Activated naive CD8-positive, alpha-beta T cell (primary cell): Measurements from ENCODE around the gene CBX5.
"Not testable (repeated sequence)": the region's sequence is repeated elsewhere in the genome, so short reads cannot be mapped to it uniquely, and the experiment has no call there.

Experiments
- H3K27ac Mint-ChIP-seq: one replicate; pipeline ENCODE4 v1.8.0; 2021; ENCODE audit warnings: mixed read lengths
- H3K27me3 Mint-ChIP-seq: one replicate; pipeline ENCODE4 v1.8.0; 2021; ENCODE audit warnings: mixed read lengths
- H3K36me3 Mint-ChIP-seq: one replicate; pipeline ENCODE4 v1.8.0; 2021; ENCODE audit warnings: mixed read lengths
- H3K4me1 Mint-ChIP-seq: one replicate; pipeline ENCODE4 v1.8.0; 2021; ENCODE audit warnings: low read depth, mixed read lengths
- H3K4me3 Mint-ChIP-seq: one replicate; pipeline ENCODE4 v1.8.0; 2021; ENCODE audit warnings: mild to moderate bottlenecking, mixed read lengths
- H3K9me3 Mint-ChIP-seq: one replicate; pipeline ENCODE4 v1.8.0; 2021; ENCODE audit warnings: low read depth, mixed read lengths

Gene CBX5

GRCh38 chr12:54229624-54230212, 50.2 kb downstream of the CBX5 start:
- Mint-ChIP-seq H3K9me3 (no peaks in the 10 kb centered on the region), H3K36me3 (no peaks in the 10 kb centered on the region), H3K27me3 (no peaks in the 10 kb centered on the region), H3K4me3 (no peak overlapping the region), H3K4me1 (peaks cover 1% of the 10 kb centered on the region), H3K27ac (no peak overlapping the region)

GRCh38 chr12:54228471-54228870, 51.5 kb downstream of the CBX5 start:
- Mint-ChIP-seq H3K4me3 (no peak overlapping the region), H3K27ac (no peak overlapping the region), H3K27me3 (no peaks in the 10 kb centered on the region), H3K4me1 (peaks cover 1% of the 10 kb centered on the region), H3K9me3 (no peaks in the 10 kb centered on the region), H3K36me3 (no peaks in the 10 kb centered on the region)

DNA sequence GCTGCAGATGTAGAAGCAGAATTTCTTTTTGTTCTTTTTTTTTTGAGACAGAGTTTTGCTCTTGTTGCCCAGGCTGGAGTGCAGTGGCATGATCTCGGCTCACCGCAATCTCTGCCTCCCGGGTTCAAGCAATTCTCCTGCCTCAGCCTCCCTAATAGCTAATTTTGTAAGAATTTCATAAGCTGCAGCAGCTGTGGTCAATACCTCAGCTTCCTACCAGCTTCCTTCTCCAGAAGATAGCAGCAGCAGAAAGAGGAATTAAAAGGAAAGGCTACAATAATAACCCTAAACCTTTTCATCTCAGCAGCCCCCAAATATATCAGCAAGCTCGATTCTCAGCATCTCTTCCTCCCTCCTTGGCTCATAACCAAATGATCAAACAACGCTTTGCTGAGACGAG, 52.0 kb downstream of the CBX5 start:
- not testable (repeated sequence) for H3K27ac Mint-ChIP-seq, H3K36me3 Mint-ChIP-seq, H3K9me3 Mint-ChIP-seq, H3K4me1 Mint-ChIP-seq, H3K4me3 Mint-ChIP-seq, H3K27me3 Mint-ChIP-seq

- Mint-ChIP-seq H3K36me3 (no peaks in the 10 kb centered on the region), H3K4me1 (peaks cover 1% of the 10 kb centered on the region), H3K9me3 (no peaks in the 10 kb centered on the region), H3K27me3 (no peaks in the 10 kb centered on the region), H3K27ac (no peak overlapping the region), H3K4me3 (no peak overlapping the region)
These were observed 52.5 kb downstream of the CBX5 start for GRCh38 chr12:54227376-54227775.

- Mint-ChIP-seq H3K36me3 (no peaks in the 10 kb centered on the region), H3K27ac (no peak overlapping the region), H3K4me1 (peaks cover under 1% of the 10 kb centered on the region), H3K9me3 (no peaks in the 10 kb centered on the region), H3K27me3 (no peaks in the 10 kb centered on the region), H3K4me3 (no peak overlapping the region)
These were observed 54.3 kb downstream of the CBX5 start for GRCh38 chr12:54225666-54226065.

DNA sequence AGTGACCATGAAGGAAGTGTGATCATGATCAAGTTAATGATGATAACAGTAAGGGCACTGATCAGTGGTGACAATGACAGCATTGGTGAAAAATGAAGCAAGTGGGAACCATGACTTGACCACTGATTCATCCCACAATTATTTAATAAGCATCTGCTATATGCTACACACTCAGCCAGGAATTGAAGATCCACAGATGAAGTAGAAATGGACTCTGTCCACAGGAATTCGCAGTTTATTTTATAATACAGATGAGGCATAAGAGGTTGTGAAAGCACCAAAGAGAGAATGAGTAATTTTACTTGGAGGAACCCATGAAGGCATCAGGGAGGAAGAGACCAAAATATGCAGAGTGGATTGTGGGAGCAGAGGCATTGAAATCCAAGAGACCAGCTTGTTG, 57.3 kb downstream of the CBX5 start:
- H3K36me3 Mint-ChIP-seq = no peaks in the 10 kb centered on the region
- no peaks in the 10 kb centered on the region for H3K27me3 Mint-ChIP-seq
- H3K27ac Mint-ChIP-seq = no peak overlapping the region
- H3K4me1 Mint-ChIP-seq = peaks cover 4% of the 10 kb centered on the region
- H3K9me3 Mint-ChIP-seq = no peaks in the 10 kb centered on the region
- H3K4me3 Mint-ChIP-seq = no peak overlapping the region

DNA sequence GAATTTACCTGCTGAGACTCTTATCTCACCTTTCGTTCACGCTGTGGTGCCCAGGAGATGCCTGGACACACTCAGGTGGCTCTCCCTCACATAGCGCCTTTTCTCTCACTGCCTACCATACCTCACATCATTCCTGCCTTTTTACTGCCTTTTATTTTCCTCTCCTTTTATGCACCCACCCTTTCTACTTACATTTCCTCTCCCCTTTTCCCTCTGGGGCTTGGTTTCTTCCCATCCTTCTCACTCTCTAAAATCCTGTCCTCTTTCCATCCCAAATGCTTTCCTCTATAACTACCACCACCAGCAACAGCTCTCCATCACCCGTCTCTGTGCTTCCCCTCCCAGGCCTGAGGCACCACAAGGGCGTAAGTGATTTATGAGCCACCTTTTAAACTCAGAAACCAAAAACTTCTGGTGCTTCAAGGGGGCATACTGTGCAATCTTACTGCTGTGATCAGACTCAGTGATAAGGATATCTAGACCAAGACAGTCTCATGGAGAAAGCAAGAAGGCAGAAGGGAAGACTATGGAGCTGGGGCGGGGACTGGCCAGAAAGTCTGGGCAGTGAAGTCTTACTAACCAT, 58.4 kb downstream of the CBX5 start:
- Mint-ChIP-seq H3K36me3 (no peaks in the 10 kb centered on the region), H3K27me3 (no peaks in the 10 kb centered on the region), H3K9me3 (no peaks in the 10 kb centered on the region), H3K4me1 (peaks cover 15% of the 10 kb centered on the region), H3K4me3 (no peak overlapping the region), H3K27ac (no peak overlapping the region)

DNA sequence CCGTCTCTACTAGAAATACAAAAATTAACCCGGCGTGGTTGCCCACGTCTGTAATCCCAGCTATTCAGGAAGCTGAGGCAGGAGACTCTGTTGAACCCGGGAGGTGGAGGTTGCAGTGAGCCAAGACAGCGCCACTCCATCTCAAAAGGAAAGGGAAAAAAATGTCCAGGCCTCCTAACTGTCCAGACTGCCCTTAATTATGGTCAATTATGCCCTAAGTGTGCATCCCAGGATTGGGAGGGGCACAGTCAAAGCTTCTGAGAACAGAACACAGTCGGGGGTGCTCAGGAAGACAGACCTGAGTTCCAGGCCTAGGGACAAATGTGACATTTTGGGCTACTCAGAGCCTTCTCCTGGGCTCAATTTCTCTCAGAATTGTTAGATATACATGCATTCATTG, 59.4 kb downstream of the CBX5 start:
- Mint-ChIP-seq H3K27me3 (no peaks in the 10 kb centered on the region), H3K4me1 (peaks cover 21% of the 10 kb centered on the region), H3K27ac (no peak overlapping the region), H3K4me3 (no peak overlapping the region), H3K9me3 (no peaks in the 10 kb centered on the region), H3K36me3 (no peaks in the 10 kb centered on the region)

DNA sequence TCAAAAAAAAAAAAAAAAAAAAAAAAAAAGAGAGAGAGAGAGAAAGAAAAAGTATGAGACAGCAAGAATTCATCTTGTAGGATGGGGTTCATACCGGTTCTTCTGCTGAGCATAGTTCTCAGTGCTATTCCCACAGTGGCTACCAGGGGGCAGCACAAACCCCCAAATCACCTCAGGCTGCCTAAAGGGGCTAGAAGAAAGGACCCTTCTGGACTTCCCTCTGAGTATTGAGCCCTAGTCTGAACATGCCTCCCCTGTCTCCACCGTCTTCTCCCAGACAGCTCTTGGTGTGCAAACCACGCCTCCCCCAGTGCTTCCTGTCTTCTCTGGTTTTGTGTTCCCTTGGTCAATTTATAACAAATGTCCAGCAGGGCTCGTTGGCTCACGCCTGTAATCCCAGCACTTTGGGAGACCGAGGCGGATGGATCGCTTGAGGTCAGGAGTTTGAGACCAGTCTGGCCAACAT, 59.8 kb downstream of the CBX5 start:
- H3K9me3 Mint-ChIP-seq = no peaks in the 10 kb centered on the region
- H3K27ac Mint-ChIP-seq = no peak overlapping the region
- H3K36me3 Mint-ChIP-seq = no peaks in the 10 kb centered on the region
- no peak overlapping the region for H3K4me3 Mint-ChIP-seq
- peaks cover 24% of the 10 kb centered on the region for H3K4me1 Mint-ChIP-seq
- no peaks in the 10 kb centered on the region for H3K27me3 Mint-ChIP-seq

GRCh38 chr12:54217774-54218241, 62.1 kb downstream of the CBX5 start:
- H3K36me3 Mint-ChIP-seq = no peaks in the 10 kb centered on the region
- no peaks in the 10 kb centered on the region for H3K27me3 Mint-ChIP-seq
- peak overlapping the region; percentile 9 for H3K4me3 Mint-ChIP-seq
- no peak overlapping the region for H3K27ac Mint-ChIP-seq
- no peaks in the 10 kb centered on the region for H3K9me3 Mint-ChIP-seq
- peaks cover 28% of the 10 kb centered on the region for H3K4me1 Mint-ChIP-seq

GRCh38 chr12:54216797-54217661, 62.9 kb downstream of the CBX5 start:
- H3K36me3 Mint-ChIP-seq = no peaks in the 10 kb centered on the region
- peak overlapping the region; percentile 83 for H3K4me3 Mint-ChIP-seq
- peaks cover 1% of the 10 kb centered on the region for H3K27me3 Mint-ChIP-seq
- H3K9me3 Mint-ChIP-seq = no peaks in the 10 kb centered on the region
- H3K4me1 Mint-ChIP-seq = peaks cover 28% of the 10 kb centered on the region
- H3K27ac Mint-ChIP-seq = peak overlapping the region; percentile 64

DNA sequence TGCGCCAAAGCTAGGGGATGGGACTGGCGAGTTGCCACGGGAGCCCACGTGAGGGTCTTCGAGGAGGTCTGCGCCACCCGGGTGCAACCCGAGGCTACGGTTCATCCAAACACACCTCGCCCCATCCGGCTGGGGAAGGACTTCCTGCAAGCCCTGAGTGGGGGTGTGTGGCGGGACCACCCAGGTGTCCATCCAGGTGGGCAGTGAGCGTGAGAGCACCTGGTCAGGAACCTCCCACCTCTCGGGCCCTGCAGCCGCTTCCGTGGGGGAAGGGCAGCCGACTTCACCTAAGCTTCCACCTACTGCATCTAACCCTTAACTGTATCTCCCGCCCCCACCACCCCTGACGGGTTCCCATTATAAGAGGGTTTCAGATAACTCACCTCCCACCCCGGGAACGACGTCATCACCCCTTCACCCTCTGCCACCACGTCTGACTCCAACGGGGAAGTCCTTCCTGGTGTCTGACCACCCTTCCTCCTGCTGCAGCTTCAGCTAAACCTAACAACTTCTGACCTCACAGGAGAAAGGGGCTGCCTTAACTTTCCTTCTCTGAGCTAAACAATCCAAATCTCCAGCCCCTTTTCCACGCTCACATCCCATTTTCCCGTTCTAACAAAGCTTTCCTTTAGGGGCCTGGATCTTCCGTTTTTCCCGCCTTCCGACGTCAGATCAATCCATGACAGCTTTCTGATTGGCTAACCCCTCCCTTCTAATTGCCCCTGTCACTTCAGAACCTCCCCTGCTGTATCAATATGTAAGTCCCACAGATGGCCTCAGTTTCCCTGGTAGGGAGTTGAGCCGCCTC, 63.7 kb downstream of the CBX5 start:
- peak overlapping the region; percentile 64 for H3K27ac Mint-ChIP-seq
- peaks cover 28% of the 10 kb centered on the region for H3K4me1 Mint-ChIP-seq
- H3K27me3 Mint-ChIP-seq = peaks cover 4% of the 10 kb centered on the region

GRCh38 chr12:54214553-54215406, 65.1 kb downstream of the CBX5 start:
- Mint-ChIP-seq H3K27ac (no peak overlapping the region), H3K4me3 (peak overlapping the region; percentile 53), H3K4me1 (peaks cover 28% of the 10 kb centered on the region), H3K36me3 (no peaks in the 10 kb centered on the region), H3K9me3 (no peaks in the 10 kb centered on the region), H3K27me3 (peaks cover 4% of the 10 kb centered on the region)

More for the DNA sequence above, 63.7 kb downstream of the CBX5 start:
- Mint-ChIP-seq H3K4me3 (peak overlapping the region; percentile 83), H3K36me3 (no peaks in the 10 kb centered on the region), H3K9me3 (no peaks in the 10 kb centered on the region)

DNA sequence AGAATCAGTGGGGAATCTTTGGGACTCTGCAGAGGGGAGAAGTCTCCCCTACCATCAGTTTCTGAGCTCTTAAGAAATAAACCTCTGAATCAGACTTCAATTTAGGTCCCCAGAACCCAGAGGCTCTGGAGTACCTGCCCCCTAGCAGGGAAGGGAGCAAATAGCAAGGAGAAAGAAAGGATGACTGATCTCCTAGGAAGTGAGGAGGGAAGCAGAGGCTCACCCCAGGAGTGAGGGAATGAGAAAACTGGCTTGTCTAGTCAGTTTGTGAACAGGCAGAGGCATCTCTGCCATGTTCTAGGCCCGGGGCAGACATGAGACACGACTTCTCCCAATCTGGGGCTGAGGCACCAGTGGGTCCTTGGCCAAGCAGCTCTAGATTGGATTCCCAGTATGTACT, 66.8 kb downstream of the CBX5 start:
- H3K9me3 Mint-ChIP-seq = no peaks in the 10 kb centered on the region
- peaks cover 7% of the 10 kb centered on the region for H3K27me3 Mint-ChIP-seq
- peaks cover 26% of the 10 kb centered on the region for H3K4me1 Mint-ChIP-seq
- no peaks in the 10 kb centered on the region for H3K36me3 Mint-ChIP-seq
- no peak overlapping the region for H3K27ac Mint-ChIP-seq
- H3K4me3 Mint-ChIP-seq = no peak overlapping the region
